HG03457 (cell line): Measurements from ENCODE around the gene SDK2.

ENCODE experiments used
- ATAC-seq: cut with Tn5 transposase; IDR thresholded peaks from one replicate; pipeline ENCODE4 v1.9.1; 2021; ENCODE audit warnings: moderate number of reproducible peaks; ENCODE audit not compliant: unreplicated experiment

SDK2 gene

DNA sequence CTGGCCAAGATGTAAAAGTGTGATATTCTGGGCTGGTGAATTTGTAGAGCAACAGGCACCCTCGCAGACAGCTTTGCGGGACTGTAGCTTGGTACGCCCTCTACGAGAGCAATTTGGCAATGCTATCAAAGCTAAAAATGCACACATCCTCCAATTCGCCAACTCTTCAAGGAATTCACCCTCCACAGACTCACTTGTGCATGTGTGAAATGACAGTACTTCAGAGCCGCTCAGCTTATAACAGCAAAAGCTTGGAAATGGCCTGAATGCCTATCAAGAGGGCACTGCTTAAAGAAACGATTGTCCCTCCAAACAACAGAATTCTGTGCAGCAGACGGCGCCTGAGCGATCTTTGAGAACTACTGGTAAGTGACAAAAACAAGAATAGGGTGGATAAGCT, 130.8 kb downstream of the SDK2 start:
- no peak for ATAC-seq

DNA sequence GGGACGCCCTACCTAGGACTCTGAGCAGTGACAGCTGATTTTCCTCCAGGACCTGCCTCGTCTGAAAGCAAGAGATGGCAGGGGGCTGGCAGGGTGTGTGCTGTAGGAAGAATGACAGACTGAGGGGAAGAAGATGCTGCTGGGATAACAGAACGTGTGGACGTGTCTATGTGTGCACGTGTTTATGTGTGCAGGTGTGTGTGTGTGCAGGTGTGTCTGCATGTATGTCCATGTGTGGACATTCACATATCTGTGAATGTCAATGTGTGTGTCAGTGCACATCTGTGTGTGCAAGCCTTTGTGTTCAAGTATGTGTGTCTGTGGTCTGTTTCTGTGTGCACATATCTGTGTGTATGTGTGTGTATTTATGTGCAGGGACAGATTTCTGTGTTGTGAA, 132.5 kb downstream of the SDK2 start:
- ATAC-seq = no peak

DNA sequence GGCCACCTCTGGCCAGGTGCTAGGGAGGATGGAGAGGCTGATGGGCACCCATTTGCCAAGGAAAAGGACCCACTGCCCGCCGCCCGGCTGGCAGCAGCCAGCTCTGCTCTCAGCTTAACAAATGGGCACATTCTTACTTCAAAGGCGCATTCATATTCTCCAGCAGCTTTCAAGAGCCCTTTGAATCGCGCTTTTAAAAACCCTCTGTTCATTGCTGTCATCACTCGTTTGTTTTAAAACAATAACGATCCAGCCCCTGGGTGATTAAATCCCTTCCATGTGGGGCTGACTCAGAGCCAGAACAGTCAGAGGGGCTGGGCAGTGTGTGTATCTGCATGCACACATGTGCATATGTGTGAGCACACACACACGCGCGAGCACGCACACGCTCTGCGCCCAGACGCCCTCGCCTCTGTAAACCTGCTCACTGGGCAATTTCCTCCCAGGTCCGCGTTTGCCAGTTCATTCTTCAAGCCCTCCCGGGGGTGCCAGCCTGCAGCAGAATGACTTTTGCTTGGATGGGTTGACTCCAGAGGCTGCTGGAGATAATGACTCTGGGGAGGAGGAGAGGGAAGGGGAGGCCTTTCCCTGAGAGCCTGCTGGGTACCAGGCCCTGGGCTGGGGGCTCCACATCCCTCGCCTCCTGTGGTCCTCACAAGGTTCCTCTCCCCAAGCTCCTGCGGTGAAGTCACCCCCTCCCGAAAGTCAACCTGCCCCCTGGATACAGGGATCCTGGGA, 133.1 kb downstream of the SDK2 start:
- ATAC-seq = no peak

DNA sequence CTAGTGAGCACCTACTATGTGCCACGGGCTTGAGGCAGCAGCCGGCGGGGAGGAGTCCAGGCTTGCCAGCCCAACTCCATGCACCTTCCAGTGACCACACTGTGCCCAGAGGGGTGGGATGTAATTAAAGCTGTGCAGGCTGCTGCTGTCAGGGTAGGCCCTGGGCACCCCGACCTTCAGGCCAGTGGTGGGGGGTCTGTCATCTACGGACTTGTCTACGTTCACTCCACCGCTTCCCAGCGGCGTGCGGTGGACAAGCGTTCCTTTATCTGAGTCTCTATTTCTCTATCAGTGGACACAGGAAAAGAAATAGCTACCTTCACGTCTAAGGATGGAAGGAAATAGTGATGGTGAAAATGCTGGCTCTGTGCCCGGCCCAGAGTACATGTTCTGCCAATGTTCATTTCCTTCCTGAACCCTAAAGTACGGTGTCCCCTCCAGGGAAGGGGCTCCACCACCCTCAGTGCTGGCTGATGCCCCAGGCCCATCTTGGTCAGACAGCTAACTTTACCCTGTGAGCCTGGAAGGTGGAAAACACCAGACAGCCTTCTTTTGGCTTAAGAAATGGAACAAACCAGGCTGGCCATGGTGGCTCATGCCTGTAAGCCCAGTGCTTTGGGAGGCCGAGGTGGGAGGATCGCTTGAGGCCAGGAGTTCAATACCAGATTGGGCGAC, 135.2 kb downstream of the SDK2 start:
- ATAC-seq = no peak

DNA sequence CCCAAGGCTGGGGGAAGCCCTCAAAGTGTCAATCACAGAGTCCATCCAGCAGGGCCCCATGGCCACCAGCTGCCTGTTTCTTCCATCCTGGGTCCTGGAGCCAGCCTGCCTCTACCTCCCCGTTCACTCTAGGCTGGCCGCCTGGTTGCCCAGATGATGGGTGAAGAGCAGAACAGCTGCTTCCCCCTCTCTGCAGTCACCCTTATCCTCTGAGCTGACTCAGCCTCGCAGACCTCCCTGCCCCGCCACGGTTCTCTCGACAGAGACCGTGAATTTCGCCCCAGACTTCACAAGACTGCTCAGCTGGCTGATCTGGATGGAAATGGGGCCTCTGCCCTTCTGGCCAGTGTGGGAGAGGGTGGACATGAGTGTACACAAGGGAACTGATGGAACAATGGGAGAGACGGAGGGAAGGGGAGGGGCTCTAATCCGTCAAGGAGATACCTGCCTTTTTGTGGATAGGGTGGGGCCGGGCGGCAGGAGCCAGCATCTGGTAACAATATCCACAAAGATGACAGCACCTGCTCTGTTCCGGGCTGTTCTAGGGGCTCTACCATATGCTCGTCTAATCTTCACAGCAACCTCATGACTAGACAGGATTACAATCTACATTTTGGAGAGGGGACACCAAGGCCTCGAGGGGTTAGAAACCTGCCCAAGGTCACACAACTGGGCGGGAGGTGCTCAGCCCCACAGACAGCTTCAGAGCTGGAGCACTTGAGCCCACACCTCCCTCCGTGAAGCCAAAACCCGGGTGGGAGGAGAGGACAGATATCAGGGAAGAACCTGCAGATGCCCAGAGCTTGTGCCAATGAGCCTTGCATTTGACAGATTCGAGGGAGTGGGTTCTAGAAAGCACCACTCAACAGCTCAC, 136.0 kb downstream of the SDK2 start:
- no peak for ATAC-seq

DNA sequence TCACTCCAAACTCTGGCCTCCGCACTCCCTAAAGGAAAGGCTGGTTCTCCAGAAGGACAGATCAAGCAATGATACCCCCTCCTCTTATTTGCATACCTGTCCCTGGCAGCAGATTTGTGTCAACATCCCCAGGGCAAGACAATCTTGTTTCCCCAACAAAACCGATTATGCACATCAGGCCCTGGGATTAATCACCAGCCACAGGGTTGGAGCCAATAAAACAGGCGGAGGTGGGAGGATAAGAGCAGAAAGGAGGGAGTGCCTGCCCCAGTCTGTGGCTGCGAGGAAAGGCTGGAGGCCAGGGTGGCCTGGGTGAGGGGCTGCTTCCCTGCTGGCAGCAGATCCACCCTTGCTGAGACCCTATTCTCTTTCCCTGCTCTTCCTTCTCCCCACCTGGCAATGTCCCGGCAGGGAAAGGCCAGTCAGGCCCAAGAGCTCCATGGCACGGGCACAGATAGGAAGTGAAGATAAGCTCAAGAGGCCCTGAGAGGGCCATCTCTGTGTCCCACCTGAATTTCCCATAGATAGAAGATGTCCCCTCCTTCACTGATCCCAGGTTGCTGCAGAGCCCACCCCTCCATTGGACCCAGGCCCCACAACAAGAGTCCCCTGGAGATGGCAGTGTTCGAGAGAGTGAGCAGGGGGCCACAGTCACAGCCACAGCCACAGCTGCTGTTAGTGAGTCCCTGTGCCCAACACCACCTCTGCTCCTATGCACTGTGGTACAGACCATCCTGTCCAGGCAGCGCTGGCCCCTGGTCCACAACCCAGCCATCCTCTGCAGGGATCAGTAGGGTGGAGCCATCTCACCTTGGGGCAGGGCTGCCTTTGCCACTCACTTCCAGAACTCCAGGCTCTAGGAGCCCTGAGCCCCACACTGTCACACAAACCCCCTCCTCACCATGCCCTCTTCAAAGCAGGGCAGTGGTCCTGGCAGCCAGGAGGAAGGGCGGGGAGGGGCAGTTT, 137.5 kb downstream of the SDK2 start:
- no peak for ATAC-seq

DNA sequence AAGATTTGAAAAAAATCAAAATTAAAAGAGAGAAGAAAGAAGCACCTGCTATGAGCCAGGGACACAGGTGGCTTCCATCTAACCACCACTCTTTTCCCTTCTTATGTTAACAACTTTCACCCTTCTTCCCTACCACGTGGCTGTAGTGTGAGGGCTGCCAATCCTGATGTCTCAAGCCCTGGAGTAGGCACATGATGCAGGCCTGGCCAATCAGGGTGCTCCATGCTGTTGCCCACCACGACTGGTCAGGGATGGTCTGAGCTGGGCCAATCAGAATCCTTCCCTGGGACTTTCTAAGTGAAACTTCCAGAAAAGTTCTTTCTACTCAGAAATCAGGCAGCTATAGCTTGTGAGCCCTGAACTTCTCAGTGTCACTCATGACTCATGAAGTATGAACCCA, 140.7 kb downstream of the SDK2 start:
- no peak for ATAC-seq

DNA sequence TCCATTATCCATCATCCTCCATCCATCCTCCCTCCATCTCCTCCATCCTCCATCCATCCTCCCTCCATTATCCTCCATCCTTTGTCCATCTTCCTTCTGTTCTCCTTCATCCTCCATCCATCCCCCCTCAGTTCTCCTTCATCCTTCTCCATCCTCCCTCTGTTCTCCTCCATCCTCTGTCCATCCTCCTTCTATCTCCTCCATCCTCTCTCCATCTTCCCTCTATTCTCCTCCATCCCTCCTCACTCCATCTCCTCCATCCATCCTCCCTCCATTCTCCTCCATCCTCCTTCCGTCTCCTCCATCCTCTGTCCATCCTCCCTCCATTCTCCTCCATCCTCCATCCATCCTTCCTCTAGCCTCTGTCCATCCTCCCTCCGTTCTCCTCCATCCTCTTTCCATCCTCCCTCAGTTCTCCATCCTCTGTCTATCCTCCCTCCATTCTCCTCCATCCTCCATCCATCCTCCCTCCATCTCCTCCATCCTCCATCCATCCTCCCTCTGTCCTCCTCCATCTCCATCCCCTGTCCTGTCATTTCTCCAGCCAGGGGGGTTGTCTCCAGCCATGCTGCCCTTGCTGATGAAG, 143.7 kb downstream of the SDK2 start:
- ATAC-seq = no peak

DNA sequence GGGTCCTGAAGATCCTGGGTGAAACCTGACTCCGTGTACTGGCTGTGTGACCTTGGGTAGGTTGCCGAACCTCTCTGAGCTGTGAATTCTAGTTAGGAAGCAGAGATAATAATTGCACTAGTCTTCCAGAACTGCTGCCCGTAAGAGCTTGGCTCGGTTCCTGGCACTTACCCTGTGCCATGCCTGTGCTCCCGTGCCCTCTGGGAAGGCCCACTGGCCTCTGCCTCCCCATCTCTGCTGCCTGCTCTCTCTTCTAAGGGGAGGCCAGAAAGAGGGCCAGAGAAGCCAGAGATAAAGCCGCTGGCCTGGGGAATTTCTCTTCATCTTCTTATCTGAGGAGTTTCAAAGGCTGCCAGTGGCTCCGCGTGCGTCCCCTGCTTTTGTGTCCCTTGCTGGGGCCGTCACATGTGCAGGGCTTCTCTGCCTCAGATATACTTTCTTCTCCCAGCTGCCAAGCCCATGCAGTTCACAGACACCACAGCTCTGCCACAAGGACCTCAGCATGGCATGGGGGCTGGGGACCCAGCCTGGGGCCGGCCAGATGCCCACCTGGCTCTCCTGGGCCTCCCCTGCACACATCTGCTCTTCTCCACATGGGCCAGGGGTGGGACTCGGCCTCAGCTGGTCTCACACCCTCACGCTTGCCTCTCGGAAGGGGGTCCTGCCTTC, 145.2 kb downstream of the SDK2 start:
- no peak for ATAC-seq

DNA sequence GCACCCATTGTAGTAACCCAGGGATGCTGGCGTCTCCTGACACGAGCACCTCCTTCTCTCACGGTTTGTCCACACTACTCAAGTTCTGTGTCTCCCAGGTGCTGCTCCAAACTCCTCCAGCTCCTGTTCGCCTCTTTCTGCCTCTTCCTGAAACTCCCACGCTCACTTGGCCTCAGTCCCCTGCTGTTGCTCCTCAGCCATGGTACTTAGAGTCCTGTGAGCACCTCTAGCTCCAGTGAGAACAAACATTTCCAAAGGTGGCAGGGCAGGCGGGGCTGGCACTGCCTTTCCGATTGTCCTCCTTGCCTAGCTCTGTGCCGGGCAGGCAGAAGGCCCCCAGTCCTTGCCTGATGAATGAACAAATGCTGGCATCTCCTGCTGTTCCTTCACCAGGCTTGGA, 146.1 kb downstream of the SDK2 start:
- no peak for ATAC-seq

DNA sequence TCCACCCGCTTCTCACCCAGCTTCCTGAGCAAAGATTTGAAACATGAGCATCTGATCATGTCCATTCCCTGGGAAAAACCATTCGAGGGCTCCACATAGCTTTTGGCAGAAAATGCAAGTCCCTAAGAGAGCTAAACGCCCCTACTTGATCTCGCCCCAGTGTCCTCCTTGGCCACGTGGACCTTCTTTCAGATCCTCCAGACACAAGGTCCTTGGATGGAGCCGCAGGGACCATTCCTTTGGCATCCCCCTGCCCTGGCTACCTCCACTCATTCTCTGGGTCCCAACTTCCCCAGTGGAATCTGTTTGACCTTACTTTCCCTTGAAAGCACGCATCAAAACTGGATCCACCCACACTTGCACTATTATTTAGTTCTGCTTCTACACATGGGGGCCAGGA, 146.5 kb downstream of the SDK2 start:
- ATAC-seq = no peak

DNA sequence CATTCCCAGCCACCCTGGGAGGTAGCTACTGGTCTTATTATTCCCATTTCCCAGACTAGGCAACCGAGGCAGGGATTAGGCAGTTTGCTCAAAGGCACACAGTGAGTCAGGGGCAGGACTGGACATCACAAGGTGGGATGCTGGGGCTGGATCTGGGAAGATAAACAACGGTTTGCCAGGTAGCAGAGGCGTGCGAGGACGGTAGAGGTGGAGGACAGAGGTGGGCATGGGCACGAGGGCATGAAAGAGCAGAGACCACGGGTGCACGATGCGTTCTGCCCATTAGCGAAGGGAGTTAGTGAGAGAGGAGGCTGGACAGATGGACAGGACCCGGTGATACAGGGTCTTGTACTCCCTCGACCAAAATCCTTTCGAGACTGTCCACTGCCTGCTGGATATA, 148.0 kb downstream of the SDK2 start:
- ATAC-seq = no peak

DNA sequence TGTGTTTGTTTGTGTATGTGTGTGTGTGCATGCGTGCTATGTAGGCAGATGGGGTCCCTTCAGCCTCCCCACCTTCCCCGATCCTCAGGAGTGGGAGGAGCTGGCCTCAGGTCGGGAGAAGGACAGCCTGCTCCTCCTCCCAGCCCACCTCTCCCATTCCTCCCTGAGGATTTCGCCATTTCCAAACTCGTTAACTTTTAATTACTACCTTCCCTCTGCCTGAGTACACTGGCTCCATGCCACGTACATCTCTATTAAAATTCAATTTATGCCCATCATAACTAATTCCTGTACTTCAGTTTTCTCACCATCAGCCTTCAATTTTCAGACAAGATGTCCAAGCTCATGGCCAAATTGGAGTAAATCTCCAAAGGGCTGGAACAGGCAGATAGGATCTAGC, 148.6 kb downstream of the SDK2 start:
- ATAC-seq = no peak

DNA sequence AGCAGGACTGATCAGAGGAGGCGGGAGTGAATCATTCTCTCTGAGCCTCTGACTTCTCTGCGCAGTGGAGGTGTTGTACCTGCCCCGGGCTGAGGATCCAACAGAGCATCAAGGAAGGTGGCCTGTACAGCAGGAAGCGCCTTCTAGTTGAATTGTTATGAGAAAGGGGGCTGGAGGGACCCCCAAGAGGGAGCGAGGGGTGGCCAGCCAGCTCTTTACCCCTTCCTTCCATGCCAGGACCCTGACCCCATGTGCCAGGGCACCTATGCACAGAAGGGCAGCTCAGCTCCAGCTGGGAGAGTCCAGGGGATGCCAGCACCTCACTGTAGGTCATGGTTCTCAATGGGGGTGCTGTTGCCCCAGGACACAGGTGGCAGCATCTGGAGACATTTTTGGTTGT, 149.3 kb downstream of the SDK2 start:
- no peak for ATAC-seq

DNA sequence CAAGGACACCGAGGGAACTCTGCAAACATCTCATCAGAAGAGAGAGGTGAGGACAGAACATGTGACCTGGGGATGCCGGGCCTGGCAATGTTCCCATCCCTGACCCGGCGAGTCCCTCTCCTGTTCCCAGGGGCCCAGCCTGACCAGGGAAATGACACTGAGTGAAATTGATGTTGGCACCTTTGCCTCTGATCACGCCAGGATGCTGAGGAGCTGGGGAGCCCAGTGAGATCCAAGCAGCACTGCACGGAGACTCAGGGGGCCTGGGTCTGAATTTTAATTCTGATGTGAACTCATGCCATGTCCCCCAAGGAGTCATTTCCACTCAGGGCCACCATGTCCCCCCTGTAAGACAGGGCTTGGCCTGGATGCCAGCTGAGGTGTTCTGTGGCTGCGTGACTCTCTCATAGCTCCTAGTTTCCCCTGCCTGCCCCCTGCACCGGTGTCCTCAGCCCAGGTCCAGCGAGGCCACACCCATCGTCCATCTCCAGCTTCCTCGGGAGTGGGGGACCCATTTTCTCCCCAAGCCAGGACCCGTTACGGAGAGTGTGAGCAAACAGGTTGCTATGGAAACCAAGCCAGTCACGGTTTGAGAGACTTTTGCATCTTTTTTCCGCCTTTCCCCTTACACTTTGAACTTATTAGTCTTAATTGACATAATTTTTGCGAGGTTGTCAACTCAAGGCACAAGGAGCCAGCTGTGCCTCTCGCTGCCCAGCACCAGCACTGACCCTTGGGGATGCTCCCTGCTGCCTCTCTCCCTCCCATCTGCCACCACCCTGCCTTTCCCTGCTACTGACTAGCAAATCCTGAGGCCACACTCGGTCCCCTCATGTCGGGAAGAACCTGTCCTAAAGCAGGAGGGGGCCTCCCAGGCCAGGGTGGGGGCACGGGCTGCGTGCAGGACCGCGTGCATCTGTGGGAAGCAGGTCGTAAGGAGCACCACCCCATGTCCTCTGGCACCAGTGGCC, 150.0 kb downstream of the SDK2 start:
- ATAC-seq = no peak

DNA sequence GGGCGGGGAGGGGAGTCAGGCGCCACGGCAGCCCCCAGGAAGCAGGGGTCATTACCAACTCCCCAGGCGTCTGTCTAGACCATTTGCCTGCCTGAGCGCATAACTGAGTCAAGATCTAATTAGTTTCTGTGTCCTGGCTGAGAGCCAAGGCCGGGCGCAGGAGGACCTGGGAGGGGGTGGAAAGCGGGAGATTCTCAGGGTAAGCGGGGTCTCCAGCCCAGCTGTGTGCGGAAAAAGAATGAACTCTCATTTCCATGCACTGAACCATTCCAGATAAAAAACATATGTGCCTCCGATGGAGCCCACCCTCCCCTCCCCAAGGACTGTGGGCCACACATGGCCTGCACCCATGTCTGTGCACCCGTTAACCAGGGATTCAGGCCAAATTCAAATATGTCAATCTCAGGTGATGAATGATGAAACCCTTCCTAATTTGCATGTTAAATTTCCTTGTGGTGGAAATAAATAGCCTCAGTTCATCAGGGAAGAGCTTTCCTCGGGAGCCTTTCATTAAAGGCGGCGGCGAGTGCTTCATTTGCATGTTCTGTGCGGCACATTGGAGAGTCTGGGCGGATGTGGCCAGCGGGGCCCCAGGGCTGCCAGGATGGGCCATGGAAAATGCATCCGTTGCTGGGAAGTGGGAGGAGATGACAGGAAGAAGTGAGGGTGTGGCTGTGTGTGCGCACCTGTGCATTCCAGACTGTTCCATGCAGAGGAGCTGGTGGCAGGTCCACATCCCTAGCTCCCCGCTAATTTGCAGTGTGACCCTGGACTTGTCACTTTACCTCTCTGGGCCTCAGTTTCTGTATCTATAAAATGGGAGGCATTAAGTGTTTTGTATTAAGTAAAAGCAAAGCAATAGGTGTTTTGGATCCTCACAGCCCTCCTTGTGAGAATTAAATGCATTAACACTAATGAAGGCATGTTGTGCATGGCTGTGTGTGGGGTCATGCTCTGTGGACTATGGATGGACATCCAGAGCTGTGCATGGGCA, 151.1 kb downstream of the SDK2 start:
- ATAC-seq = no peak

DNA sequence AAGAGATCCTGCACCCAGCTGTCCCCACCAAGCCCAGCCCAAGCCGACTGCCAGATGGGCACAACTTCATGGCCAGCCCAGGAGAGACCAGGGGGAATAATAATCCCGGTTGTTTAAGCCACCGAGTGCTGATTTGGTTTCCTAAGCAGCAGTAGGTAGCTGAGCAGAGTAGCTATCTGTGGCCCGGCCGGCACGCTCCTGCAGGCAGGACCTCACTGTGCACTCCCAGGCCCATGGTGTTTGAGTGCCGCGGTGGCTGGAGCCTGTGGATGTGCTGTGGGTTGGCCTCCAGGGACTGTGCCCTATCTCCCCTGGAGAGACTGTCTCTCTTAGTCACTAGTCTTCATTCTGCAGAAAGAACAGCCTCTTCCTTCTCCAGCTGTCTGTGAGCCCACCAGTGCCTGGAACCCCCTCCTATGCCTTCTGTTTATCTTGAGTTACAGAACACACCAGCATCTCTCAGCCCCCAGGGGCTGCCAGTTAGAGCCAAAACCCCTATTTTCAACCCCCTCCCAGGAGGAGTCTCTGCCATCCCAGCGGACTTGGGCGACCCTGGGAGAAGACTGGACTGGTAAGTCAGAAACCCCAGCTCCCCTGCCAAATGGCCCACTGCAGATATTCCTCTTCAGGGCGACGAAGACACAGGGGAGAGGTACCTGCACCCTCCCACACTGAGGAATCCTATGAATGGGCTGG, 152.0 kb downstream of the SDK2 start:
- ATAC-seq = no peak
